IMR-90 (cell line): Measurements from ENCODE around the gene OSGIN1. TPM values are rescaled to one million over a fixed set of nuclear protein-coding genes. Genes with fewer than 3 reads are reported as not detected.

Experiments
- ATAC-seq: fragments of 200-7000 bp; cut with Tn5 transposase; 2 replicates; pipeline ENCODE4 v1.9.1; 2020; ENCODE audit warnings: low read depth, mild to moderate bottlenecking, moderate library complexity
- BruUV-seq: library from RNA; stranded (reverse); fragments of 400-500 nt; replicated peaks from 2 replicates; lab custom pipeline; 2021; lab: Mats Ljungman, UMichigan
- CTCF ChIA-PET: fragments of 300-600 bp; formaldehyde crosslinking; extraction: SDS; loops from one replicate; lab custom pipeline; 2021; ENCODE audit warnings: antibody characterized with exemption; lab: Yijun Ruan, JAX
- POLR2A ChIA-PET: fragments of 300-600 bp; sonication (Branson Sonifier 250); formaldehyde crosslinking; loops from one replicate; lab custom pipeline; 2022; ENCODE audit warnings: antibody characterized with exemption; ENCODE audit not compliant: unreplicated experiment; lab: Charles Lee
- DNase-seq: peaks from one replicate; pipeline ENCODE4 v3.0.0; 2013
- H2AFZ ChIP-seq: replicated peaks from 2 replicates; pipeline ENCODE3; 2013; ENCODE audit warnings: low read length, mild to moderate bottlenecking; ENCODE audit not compliant: poor library complexity
- H2AK5ac ChIP-seq: 2 replicates; pipeline ENCODE4 v1.6.1; 2013; ENCODE audit warnings: low read depth, low read length, inconsistent platforms
- H2AK9ac ChIP-seq: replicated peaks from 2 replicates; pipeline ENCODE3; 2013; ENCODE audit warnings: mild to moderate bottlenecking, low read depth, low read length, moderate library complexity; ENCODE audit not compliant: poor library complexity
- H2BK120ac ChIP-seq: 2 replicates; pipeline ENCODE4 v1.6.1; 2013; ENCODE audit warnings: low read depth, low read length, inconsistent platforms
- H2BK15ac ChIP-seq: 3 replicates; pipeline ENCODE4 v1.6.1; 2013; ENCODE audit warnings: low read depth, low read length, inconsistent platforms
- H2BK20ac ChIP-seq: 2 replicates; pipeline ENCODE4 v1.6.1; 2013; ENCODE audit warnings: low read depth, mild to moderate bottlenecking, inconsistent platforms, low read length, moderate library complexity
- H2BK5ac ChIP-seq: 2 replicates; pipeline ENCODE4 v1.6.1; 2013; ENCODE audit warnings: mild to moderate bottlenecking, low read depth, low read length, inconsistent platforms; ENCODE audit not compliant: poor library complexity, severe bottlenecking
- H3K14ac ChIP-seq: replicated peaks from 2 replicates; pipeline ENCODE4 v1.6.1; 2013; ENCODE audit warnings: low read depth, low read length, inconsistent platforms
- H3K18ac ChIP-seq: 2 replicates; pipeline ENCODE4 v1.6.1; 2013; ENCODE audit warnings: low read depth, low read length, control low read depth
- H3K23ac ChIP-seq: 2 replicates; pipeline ENCODE4 v1.6.1; 2013; ENCODE audit warnings: low read depth, low read length, inconsistent platforms
- H3K27ac ChIP-seq: 2 replicates; pipeline ENCODE4 v1.5.1; 2013; ENCODE audit warnings: mild to moderate bottlenecking, control low read depth, low read length; ENCODE audit not compliant: insufficient read depth
- H3K27me3 ChIP-seq: 2 replicates; pipeline ENCODE4 v1.6.1; 2013; ENCODE audit warnings: low read length; ENCODE audit not compliant: control insufficient read depth, insufficient read depth
- H3K36me3 ChIP-seq: 2 replicates; pipeline ENCODE4 v1.6.1; 2013; ENCODE audit warnings: low read length, mixed read lengths; ENCODE audit not compliant: control insufficient read depth, insufficient read depth
- H3K4ac ChIP-seq: 2 replicates; pipeline ENCODE4 v1.6.1; 2013; ENCODE audit warnings: low read depth, low read length, inconsistent platforms
- H3K4me1 ChIP-seq: 2 replicates; pipeline ENCODE4 v1.6.1; 2013; ENCODE audit warnings: low read length, mixed read lengths; ENCODE audit not compliant: control insufficient read depth, insufficient read depth
- H3K4me2 ChIP-seq: 2 replicates; pipeline ENCODE4 v1.6.1; 2013; ENCODE audit warnings: low read depth, mild to moderate bottlenecking, control low read depth, low read length, moderate library complexity
- H3K4me3 ChIP-seq: 2 replicates; pipeline ENCODE4 v1.5.1; 2013; ENCODE audit warnings: low read depth, mild to moderate bottlenecking, control low read depth, low read length, moderate library complexity; ENCODE audit not compliant: insufficient read depth
- H3K56ac ChIP-seq: 2 replicates; pipeline ENCODE4 v1.6.1; 2013; ENCODE audit warnings: low read length, inconsistent platforms; ENCODE audit not compliant: insufficient read depth; ENCODE audit errors: extremely low read depth
- H3K79me1 ChIP-seq, 2 experiments: 2 replicates each; pipeline ENCODE4 v1.6.1; 2013; ENCODE audit warnings: low read length in 2 of 2, inconsistent platforms in 1 of 2, low read depth in 1 of 2
- H3K9ac ChIP-seq: 2 replicates; pipeline ENCODE4 v1.6.1; 2013; ENCODE audit warnings: low read depth, low read length, control low read depth
- H3K9me1 ChIP-seq: 2 replicates; pipeline ENCODE4 v1.6.1; 2013; ENCODE audit warnings: low read length, inconsistent platforms; ENCODE audit not compliant: insufficient read depth
- H3K9me3 ChIP-seq: 2 replicates; pipeline ENCODE4 v1.6.1; 2013; ENCODE audit warnings: low read length; ENCODE audit not compliant: control insufficient read depth, insufficient read depth
- H4K20me1 ChIP-seq: 2 replicates; pipeline ENCODE4 v1.6.1; 2013; ENCODE audit warnings: low read length, inconsistent platforms; ENCODE audit not compliant: insufficient read depth
- H4K5ac ChIP-seq: 2 replicates; pipeline ENCODE4 v1.6.1; 2013; ENCODE audit warnings: mild to moderate bottlenecking, low read depth, low read length, control low read depth
- H4K8ac ChIP-seq, 2 experiments: 2 replicates each; pipeline ENCODE4 v1.6.1; 2013; ENCODE audit warnings: low read depth in 2 of 2, low read length in 2 of 2, control low read depth in 1 of 2, inconsistent platforms in 1 of 2
- H4K91ac ChIP-seq: 2 replicates; pipeline ENCODE4 v1.6.1; 2013; ENCODE audit warnings: low read depth, low read length, inconsistent platforms; ENCODE audit not compliant: insufficient read depth
- CEBPB ChIP-seq: IDR thresholded peaks from 2 replicates; pipeline ENCODE4 v1.6.1; 2012; ENCODE audit warnings: low read depth, low read length, improper control_type of control experiment
- CTCF ChIP-seq: conservative IDR thresholded peaks from 2 replicates; pipeline ENCODE4 v1.5.1; 2012; ENCODE audit warnings: mild to moderate bottlenecking, low read depth, low read length, improper control_type of control experiment
- MAZ ChIP-seq: IDR thresholded peaks from 2 replicates; pipeline ENCODE4 v1.6.1; 2012; ENCODE audit warnings: low read depth, mild to moderate bottlenecking, low read length, improper control_type of control experiment, moderate library complexity, borderline replicate concordance
- RAD21 ChIP-seq: IDR thresholded peaks from 2 replicates; pipeline ENCODE4 v1.6.1; 2012; ENCODE audit warnings: low read length, improper control_type of control experiment
- RCOR1 ChIP-seq: IDR thresholded peaks from 2 replicates; pipeline ENCODE4 v1.6.1; 2012; ENCODE audit warnings: mild to moderate bottlenecking, low read length, improper control_type of control experiment; ENCODE audit not compliant: insufficient replicate concordance
- SMC3 ChIP-seq: fragments of 150-350 bp; IDR thresholded peaks from 2 replicates; pipeline ENCODE4 v1.6.1; 2016; ENCODE audit warnings: low read depth, mild to moderate bottlenecking, antibody characterized with exemption, low read length, moderate library complexity
- WGBS, 2 experiments: methylation state at CpG; one replicate each; pipeline versions ENCODE4 v1.1.5 to v1.1.7; 2013; ENCODE audit warnings: missing lambda C conversion rate in 2 of 2; ENCODE audit not compliant: insufficient read length in 1 of 2; ENCODE audit errors: extremely low coverage in 2 of 2; 5-methylcytosine and 5-hydroxymethylcytosine counted together
- dilution Hi-C: fragments of 300-500 bp; cut with HindIII; formaldehyde crosslinking; loops from one replicate; pipeline ENCODE4 v1.14.3; 2018; ENCODE audit warnings: low sequenced_read_pairs; ENCODE audit not compliant: unreplicated experiment
- in situ Hi-C: fragments of 300-500 bp; cut with MboI; formaldehyde crosslinking; loops from 3 replicates; pipeline ENCODE4 v1.14.3; 2019; ENCODE audit warnings: low sequenced_read_pairs, inconsistent platforms, mixed read lengths
- intact Hi-C: fragments of 100-400 bp; cut with micrococcal nuclease; formaldehyde crosslinking; loops from 2 replicates; pipeline ENCODE4 v1.10.0; 2022
- polyA plus RNA-seq, 3 experiments: library from polyadenylated mRNA; depleted of rRNA; stranded (reverse); fragments of >200 nt; gene quantifications; 2 replicates each; pipeline ENCODE4 v1.2.3, GENCODE V29; 2012; ENCODE audit warnings: low replicate concordance in 1 of 3
- total RNA-seq: library from RNA; depleted of rRNA; stranded (reverse); fragments of >200 nt; gene quantifications from 2 replicates; pipeline ENCODE4 v1.2.3, GENCODE V29; 2012

The OSGIN1 gene
- total and polyA plus RNA-seq, 2 of the 4 experiments (the other 2 are of a cell fraction) = 0.90 to 6.4 TPM

- H3K4me1 ChIP-seq = peaks cover 5% of the 10 kb centered on the region
- TSS peak; percentile 7 for BruUV-seq
- no peak overlapping the region for H3K4me3 ChIP-seq
- H4K5ac ChIP-seq = no peak overlapping the region
- no peaks in the 10 kb centered on the region for H3K9me1 ChIP-seq
- dilution Hi-C loops (no loop called here), in situ Hi-C loops (no loop called here), intact Hi-C loops (loop anchor here (1.0 kb wide), 1 partner anchor 138 kb away; no protein-coding TSS in a partner anchor)
- no peak overlapping the region for H2BK20ac ChIP-seq
- CTCF ChIA-PET = interaction anchor here (0.6 to 1.2 kb wide), 5 partner anchors 12 to 85 kb away, joined by 3 to 5 read pairs (median 4); no protein-coding TSS in a partner anchor
- 0 out of 2 replicates have a peak overlapping the region, but pooled peaks have one; percentile 43 for H4K91ac ChIP-seq
- peak overlapping the region; percentile 85 for H2AFZ ChIP-seq
- H4K20me1 ChIP-seq = no peaks in the 10 kb centered on the region
- no peak overlapping the region; the same call in 1 of the 2 replicates for H3K14ac ChIP-seq
- no peak overlapping the region for H3K18ac ChIP-seq
- no peak overlapping the region for H2BK120ac ChIP-seq
- no peaks in the 10 kb centered on the region for H3K79me1 ChIP-seq
- no peak overlapping the region; the same call in 1 of the 2 replicates for H3K9ac ChIP-seq
- H2BK5ac ChIP-seq = no peak overlapping the region
- H3K4ac ChIP-seq = peak overlapping the region; percentile 59; the same call in 1 of the 2 replicates
- no peak overlapping the region for H3K23ac ChIP-seq
- ATAC-seq = peak; percentile 92
- TF ChIP-seq SMC3 (peak; percentile 66), CTCF (peak; percentile 96), CEBPB (no peak), RAD21 (peak; percentile 82), MAZ (peak; percentile 33; the same call in 1 of the 2 replicates), RCOR1 (no peak)
- no peak overlapping the region for H3K4me2 ChIP-seq
- 0 out of 2 replicates have a peak overlapping the region, but pooled peaks have one; percentile 26 for H3K56ac ChIP-seq
- H3K36me3 ChIP-seq = no peaks in the 10 kb centered on the region
- peak overlapping the region; percentile 91 for H2AK9ac ChIP-seq
- H2BK15ac ChIP-seq = no peak overlapping the region
- no peaks in the 10 kb centered on the region for H3K9me3 ChIP-seq
- H3K27ac ChIP-seq = no peak overlapping the region
- 13% methylated on average over 16 of the region's 35 CpGs; no CpG with 5 or more reads in 1 of the 2 experiments for WGBS, 2 experiments
- peak; percentile 65 for DNase-seq
- H2AK5ac ChIP-seq = peak overlapping the region; percentile 36; the same call in 1 of the 2 replicates
- POLR2A ChIA-PET = no interaction called here
- H4K8ac ChIP-seq = peak overlapping the region in 1 of 2 experiments; percentile 58; a peak in 1 of 4 replicates
- H3K27me3 ChIP-seq = no peaks in the 10 kb centered on the region
Observed at GRCh38 chr16:83926726-83927397, 26.2 kb upstream of the OSGIN1 start.
